ENCODE measurements around the gene MRPS34. TPM values are rescaled to one million over a fixed set of nuclear protein-coding genes. Genes with fewer than 3 reads are reported as not detected.

Gene MRPS34
- total and polyA plus RNA-seq, 2 experiments from 2014 or later = 164 to 188 TPM

DNA sequence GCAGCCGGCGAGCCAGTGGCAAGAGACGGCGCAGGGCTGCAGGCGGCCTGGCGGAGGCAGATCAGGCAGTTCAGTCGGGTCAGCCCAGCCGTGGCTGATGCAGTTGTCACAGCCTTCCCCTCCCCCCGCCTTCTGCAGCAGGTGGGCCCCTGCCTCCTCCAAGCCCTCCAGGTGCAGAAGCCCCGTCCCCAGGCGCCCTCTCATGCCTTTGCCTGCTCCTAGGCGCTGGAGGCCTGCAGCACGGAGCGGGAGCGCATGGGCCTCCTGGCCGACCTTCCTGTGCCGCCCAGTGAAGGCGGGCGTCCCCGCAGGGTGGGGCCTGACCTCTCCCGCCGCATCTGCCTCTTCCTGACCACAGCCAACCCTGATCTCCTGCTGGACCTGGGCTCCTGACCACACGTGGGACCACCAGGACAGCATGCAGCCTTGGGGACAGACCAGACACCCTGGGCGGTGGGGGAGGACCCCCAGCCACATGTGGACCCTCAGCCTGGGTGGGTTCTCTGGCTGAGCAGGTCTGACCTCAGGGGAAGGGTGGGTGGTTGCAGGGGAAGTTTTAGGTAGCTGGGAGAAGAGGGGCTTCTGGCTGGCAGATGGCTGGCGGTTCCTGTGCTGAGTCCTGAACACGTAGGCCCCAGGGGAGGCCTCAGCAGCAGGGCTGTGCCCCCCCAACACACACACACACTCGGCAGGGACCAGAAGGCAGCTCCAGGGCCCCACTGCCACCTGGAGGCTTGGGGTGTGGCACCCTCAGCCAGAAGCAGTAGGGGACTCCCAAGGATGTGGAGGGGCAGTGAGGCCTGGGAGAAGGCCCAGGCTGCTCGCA is 3.1 kb upstream of the MRPS34 start:
- DNase-seq (ENCODE audit: low read depth in 1 of 2, low spot score in 1 of 2) = no peak
- TF ChIP-seq, protein P1, sequence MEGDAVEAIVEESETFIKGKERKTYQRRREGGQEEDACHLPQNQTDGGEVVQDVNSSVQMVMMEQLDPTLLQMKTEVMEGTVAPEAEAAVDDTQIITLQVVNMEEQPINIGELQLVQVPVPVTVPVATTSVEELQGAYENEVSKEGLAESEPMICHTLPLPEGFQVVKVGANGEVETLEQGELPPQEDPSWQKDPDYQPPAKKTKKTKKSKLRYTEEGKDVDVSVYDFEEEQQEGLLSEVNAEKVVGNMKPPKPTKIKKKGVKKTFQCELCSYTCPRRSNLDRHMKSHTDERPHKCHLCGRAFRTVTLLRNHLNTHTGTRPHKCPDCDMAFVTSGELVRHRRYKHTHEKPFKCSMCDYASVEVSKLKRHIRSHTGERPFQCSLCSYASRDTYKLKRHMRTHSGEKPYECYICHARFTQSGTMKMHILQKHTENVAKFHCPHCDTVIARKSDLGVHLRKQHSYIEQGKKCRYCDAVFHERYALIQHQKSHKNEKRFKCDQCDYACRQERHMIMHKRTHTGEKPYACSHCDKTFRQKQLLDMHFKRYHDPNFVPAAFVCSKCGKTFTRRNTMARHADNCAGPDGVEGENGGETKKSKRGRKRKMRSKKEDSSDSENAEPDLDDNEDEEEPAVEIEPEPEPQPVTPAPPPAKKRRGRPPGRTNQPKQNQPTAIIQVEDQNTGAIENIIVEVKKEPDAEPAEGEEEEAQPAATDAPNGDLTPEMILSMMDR (IDR thresholded peaks at IDR 0.05; ENCODE audit: low read depth, low read length) = no peak
- Histone ChIP-seq H3K27ac (no peak overlapping the region), H3K4me1 (ENCODE audit: low read depth) (peaks cover 13% of the 10 kb centered on the region), H3K36me3 (no peaks in the 10 kb centered on the region), H3K9me3 (ENCODE audit: low read depth) (no peaks in the 10 kb centered on the region), H3K27me3 (no peaks in the 10 kb centered on the region), H3K4me3 (no peak overlapping the region)

DNA sequence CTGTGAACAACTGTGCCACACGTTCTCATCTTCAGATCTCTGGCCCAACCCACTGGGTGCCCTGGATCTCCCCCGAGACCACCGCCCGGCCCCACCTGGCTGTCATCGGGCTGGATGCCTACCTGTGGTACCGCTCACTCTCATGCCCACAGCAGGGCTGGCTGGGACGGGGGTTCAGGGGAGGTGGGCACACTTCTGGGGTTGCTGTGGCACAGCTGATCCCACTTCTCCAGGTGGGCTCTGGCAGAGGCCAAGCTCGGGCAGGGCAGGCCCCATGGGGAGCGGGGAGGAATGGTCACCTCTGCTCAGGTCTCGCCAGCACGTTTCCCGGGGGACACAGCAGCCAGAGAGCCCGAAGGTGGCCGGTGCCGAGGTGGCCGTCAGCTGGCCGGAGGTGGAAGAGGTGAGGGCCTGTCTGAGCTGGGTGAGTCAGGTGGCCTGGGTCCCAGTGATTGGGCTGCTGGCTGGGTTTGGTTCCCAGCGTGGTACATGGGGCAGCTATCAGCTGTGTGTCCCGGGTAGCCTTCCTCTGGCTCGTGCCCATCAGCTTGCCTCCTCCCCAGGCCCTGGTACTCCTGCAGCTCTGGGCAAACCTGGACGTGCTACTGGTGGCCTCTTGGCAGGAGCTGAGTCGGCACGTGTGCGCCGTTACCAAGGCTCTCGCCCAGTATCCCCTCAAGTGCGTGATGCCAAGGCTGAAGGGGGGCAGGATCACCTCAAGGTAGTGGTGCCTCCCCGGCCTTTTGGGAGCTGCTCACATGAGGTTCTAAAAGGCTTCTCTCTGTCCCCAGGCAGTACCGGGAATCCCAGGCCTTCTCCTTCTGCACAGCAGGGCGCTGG is 2.3 kb upstream of the MRPS34 start:
- Histone ChIP-seq H3K27me3 (no peaks in the 10 kb centered on the region), H3K4me1 (ENCODE audit: low read depth) (peaks cover 13% of the 10 kb centered on the region), H3K36me3 (no peaks in the 10 kb centered on the region), H3K4me3 (no peak overlapping the region), H3K27ac (no peak overlapping the region), H3K9me3 (ENCODE audit: low read depth) (no peaks in the 10 kb centered on the region)
- DNase-seq (ENCODE audit: low read depth in 1 of 2, low spot score in 1 of 2) = no peak
- TF ChIP-seq, protein P1 (IDR thresholded peaks at IDR 0.05; ENCODE audit: low read depth, low read length) = no peak

DNA sequence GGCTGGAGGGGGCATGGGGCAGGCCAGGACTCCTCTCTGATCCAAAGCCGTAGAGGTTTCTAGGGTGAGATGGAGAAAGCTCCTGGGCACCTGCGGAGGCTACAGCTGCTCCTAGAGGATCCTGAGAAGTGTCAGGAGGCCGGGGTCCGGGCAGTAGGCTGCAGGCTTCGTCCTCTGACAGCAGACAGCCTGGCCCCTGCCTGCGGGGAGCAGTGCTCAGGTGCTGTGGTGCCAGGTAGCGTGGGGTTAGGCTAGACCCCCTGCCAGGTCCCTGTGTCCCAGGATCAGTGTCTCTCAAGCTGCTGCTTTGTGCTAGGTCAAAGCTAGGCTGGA is 1.5 kb upstream of the MRPS34 start:
- H3K36me3 ChIP-seq = no peaks in the 10 kb centered on the region
- peaks cover 13% of the 10 kb centered on the region for H3K4me1 ChIP-seq (ENCODE audit: low read depth)
- no peak overlapping the region for H3K27ac ChIP-seq
- H3K9me3 ChIP-seq (ENCODE audit: low read depth) = no peaks in the 10 kb centered on the region
- H3K27me3 ChIP-seq = no peaks in the 10 kb centered on the region
- TF ChIP-seq, protein P1 (IDR thresholded peaks at IDR 0.05; ENCODE audit: low read depth, low read length) = no peak
- DNase-seq (ENCODE audit: low read depth in 1 of 2, low spot score in 1 of 2) = no peak
- peak overlapping the region; percentile 59 for H3K4me3 ChIP-seq

DNA sequence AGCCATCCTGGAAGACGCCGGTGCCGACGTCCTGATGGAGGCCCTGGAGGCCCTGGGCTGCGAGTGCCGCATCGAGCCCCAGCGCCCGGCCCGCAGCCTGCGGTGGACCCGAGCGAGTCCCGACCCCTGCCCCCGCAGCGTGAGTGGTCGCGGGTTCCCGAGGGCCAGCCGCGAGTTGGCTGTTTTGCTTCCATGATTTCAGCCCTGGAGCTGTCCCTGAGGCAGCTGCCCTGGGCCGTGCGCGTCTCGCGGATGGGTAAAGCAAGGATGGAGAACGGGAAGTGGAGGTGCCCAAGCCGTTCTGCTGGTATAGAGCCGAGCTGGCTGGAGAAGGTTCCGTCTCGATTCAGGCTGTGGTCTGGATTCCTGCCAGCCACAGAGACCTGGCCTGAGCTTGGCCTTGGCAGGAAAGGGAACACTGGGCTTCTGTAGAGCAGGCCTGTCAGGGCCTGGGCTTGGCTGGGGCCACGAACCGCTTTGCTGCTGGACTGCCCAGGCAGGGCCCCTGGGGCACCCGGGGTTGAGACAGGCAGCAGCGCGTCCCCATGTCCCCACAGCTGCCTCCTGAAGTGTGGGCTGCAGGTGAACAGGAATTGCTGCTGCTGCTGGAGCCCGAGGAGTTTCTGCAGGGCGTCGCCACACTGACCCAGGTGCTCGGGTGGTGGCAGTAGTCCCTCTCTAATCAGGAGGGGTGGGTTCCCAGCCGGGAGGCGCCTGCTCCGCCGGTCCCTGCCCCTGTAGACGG is 941 bp upstream of the MRPS34 start:
- H3K36me3 ChIP-seq = no peaks in the 10 kb centered on the region
- H3K4me3 ChIP-seq = peak overlapping the region; percentile 59
- TF ChIP-seq, protein P1 (IDR thresholded peaks at IDR 0.05; ENCODE audit: low read depth, low read length) = no peak
- peak in 1 of 2 donors; percentile 49 for DNase-seq (ENCODE audit: low read depth in 1 of 2, low spot score in 1 of 2)
- no peaks in the 10 kb centered on the region for H3K27me3 ChIP-seq
- no peaks in the 10 kb centered on the region for H3K9me3 ChIP-seq (ENCODE audit: low read depth)
- H3K27ac ChIP-seq = peak overlapping the region; percentile 88
- peaks cover 13% of the 10 kb centered on the region for H3K4me1 ChIP-seq (ENCODE audit: low read depth)

DNA sequence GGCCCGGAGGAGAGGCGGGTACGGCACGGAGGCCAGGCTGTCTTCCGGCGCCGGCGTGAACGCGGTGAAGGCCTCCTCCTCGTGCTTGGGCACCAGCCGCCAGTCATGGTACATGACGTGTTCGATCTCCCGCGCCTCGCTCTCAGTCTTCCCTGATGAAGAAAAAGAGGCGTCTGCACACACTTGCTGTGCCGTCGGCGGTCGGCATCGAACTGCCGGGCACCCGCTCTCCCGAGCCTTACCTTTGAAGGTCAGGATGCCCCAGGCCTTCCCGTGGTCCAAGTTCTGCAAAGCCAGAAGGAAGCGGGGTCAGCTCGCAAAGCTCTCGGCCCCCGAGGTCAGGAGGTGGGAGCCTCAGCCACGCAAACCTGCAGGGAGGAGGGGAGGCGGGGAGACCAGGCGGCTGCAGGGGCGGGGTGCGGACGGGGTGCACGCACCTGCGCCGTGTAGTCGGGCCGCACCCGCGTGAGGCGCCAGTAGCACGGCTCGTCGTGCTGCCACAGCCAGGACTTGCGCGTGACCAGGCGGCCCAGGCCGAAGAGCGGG is 499 bp downstream of the MRPS34 start, which contains the start of gene EME2:
Gene EME2 (plus strand): TSS at position 449 of the 546 bp plus-strand sequence. CDS start 418 bp downstream, outside the sequence.
- Histone ChIP-seq H3K4me1 (ENCODE audit: low read depth) (peaks cover 13% of the 10 kb centered on the region), H3K36me3 (peaks cover 7% of the 10 kb centered on the region), H3K9me3 (ENCODE audit: low read depth) (no peaks in the 10 kb centered on the region), H3K4me3 (peak within 1 kb of the TSS; percentile 59), H3K27me3 (no peaks in the 10 kb centered on the region), H3K27ac (peak within 1 kb of the TSS; percentile 88)
- DNase-seq (ENCODE audit: low read depth in 1 of 2, low spot score in 1 of 2) = no peak
- TF ChIP-seq, protein P1 (IDR thresholded peaks at IDR 0.05; ENCODE audit: low read depth, low read length) = no peak
